Endometrial microvascular endothelial cells (primary cell): Measurements from ENCODE around the gene MEGF9. TPM values are rescaled to one million over a fixed set of nuclear protein-coding genes. Genes with fewer than 3 reads are reported as not detected.

Experiments
- in situ Hi-C: cut with HindIII; loops from 2 replicates; pipeline ENCODE4 v1.10.0; 2017; ENCODE audit warnings: low sequenced_read_pairs, low pct_unique_long_range_greater_than_20kb; ENCODE audit errors: inconsistent ontology term
- total RNA-seq: library from RNA; depleted of rRNA; stranded (reverse); fragments of >200 nt; gene quantifications from one replicate; pipeline ENCODE4 v1.2.3, GENCODE V29; 2015; ENCODE audit errors: inconsistent ontology term

Gene MEGF9
- total RNA-seq, 1 donor from 2014 or later: 10.3 TPM

DNA sequence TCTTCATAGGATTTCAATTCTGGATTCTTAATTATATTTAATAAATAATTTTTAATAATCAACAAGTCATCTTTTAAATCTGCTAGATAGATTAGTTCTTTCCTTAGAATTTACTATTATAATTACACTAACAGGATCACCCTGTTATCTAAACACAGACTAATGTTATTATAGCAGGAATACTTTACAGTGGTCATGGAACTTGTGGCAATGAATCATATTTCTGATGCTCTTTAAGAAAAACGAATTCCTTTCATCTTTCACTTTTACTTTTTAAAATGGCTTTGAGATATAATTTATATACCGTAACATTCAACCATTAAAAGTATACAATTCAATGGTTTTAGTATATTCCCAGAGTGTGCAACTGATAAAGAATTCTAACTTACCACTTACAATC, 104.6 kb downstream of the MEGF9 start:
- in situ Hi-C loops: no loop called here

- in situ Hi-C loops: no loop called here
Observed at GRCh38 chr9:120608421-120608820, 105.8 kb downstream of the MEGF9 start.

DNA sequence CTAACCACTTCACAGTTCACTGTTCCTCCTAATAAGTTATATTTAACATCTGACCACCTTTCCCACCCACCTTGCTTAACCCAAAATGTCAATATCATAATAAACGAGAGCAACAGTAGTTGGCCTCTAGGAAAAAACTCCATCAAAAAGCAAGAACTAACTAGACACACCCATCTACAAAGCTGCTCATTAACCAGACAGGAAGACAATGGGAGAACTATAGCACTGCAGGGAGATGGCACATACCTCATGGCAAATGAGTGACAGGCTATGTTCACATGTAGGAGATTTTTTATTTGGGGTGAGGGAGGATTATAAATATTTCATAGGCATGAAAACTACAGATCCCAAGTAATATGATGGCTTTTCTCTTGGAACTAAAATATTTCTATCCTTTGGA, 110.7 kb downstream of the MEGF9 start:
- in situ Hi-C loops: no loop called here

DNA sequence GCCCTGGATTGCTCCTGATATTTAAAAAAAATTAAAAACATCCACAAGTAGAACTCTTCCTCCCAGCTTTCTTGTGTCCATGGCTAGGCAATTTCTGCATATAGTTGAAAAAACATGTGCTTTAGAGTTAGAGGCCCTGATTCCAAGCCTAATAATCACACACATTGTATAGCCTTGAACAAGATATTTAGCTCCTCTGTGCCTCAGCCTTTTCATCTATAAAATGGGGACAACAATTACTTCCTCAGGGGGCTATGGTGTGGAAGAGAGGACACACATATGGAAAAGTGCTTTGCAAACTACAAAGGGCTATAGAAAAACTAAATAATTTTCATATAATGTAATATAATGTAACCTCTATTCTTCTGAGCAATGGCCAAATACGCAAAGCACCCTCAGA, 111.3 kb downstream of the MEGF9 start:
- in situ Hi-C loops: no loop called here

DNA sequence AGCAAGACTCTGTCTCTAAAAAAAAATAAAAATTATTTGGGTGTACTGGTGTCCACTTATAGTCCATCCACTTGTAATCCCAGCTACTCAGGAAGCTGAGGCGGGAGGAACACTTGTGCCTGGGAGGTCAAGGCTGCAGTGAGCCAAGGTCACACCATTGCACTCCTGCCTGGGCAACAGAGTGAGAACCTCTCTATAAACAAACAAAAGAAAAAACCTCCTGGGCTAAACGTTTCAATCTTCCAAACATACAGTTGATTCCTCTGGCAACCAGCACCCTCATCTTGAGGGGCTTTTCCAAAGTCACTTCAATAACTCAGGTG, 120.4 kb downstream of the MEGF9 start:
- in situ Hi-C loops: no loop called here

DNA sequence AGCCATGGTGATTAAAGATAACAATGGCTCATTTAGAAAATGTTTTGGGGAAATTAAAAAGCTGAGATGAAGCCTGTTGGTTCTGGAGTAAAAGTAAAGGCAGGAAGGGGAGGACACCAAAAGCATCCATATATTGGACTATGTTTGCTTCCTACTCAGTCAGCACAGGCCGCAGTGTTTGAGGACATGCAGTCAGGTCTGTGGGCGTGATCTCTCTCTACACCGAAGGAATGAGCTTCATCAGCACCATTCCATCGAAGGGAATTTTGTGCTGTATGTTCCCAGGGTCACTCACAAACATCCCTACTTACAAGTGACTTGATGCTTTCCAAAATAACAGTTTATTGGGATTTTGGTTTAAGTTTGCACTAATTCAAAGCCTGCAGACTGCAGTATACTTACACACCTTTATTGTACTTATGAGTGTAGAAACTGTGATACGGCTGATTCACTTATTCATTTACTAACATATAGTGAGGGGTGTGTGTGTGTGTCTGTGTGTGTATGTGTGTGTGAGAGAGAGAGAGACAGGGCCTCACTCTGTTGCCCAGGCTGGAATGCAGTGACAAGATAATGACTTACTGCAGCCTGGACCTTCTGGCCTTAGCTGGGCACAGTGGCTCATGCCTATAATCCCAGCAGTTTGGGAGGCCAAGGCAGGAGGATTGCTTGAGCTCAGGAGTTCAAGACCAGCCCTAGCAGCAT, 120.9 kb downstream of the MEGF9 start:
- in situ Hi-C loops: no loop called here

DNA sequence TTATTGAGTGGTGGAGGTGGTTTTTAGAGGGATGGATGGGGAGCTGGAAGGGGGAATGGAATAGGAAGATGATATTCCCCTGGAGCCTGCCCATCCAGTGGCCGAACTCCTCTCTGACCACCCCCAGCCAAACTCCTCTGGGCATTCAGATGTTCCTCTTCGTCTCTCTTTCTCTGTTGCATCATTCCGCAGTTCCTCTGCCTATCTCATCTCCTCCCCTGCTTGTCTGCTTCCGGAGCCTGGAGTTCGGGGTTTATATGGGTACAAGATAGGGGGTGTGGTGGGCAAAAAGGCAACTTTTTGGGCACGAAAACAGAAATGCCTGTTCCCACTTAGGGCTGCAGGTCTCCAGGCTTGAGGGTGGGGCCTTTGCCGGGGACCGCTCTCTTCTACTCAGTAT, 122.1 kb downstream of the MEGF9 start:
- in situ Hi-C loops: no loop called here

DNA sequence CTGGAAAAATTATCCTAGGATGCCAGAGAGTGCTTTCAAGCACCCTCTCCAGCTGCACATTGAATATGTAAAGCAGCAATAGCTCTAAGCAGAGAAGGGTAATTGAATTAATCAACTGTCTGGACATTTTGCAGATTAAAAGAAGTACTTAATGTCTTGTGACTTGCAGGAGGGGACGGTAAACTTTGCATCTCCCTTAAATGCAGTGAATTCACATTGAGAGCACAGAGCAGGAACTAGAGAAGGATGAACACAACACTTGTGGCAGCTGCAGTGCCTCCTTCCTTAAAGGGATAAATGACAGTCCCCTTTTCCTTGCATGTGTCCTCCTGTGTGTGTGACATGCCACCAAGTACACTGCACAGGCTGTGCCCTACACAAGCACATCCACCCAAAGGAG, 126.9 kb downstream of the MEGF9 start:
- in situ Hi-C loops: no loop called here

DNA sequence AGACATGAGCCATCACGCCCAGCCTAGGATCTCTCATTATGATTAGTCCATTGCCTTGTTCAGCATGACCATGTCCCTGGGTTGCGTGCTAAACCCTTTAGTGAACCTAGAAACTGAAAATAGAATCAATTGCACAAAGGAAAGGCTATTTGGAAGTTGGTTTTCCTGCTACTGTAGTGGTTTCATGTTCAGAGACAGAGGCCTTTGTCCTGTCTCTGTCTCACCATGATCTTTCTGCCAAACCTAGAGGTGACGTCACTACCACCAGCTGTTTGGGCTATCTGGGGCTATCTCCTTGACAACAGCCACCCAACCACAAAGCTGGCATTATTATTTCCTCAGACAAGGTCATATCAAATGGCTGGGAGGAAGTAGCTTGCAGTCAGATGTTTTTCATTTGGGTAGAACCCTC, 130.3 kb downstream of the MEGF9 start:
- in situ Hi-C loops: no loop called here

DNA sequence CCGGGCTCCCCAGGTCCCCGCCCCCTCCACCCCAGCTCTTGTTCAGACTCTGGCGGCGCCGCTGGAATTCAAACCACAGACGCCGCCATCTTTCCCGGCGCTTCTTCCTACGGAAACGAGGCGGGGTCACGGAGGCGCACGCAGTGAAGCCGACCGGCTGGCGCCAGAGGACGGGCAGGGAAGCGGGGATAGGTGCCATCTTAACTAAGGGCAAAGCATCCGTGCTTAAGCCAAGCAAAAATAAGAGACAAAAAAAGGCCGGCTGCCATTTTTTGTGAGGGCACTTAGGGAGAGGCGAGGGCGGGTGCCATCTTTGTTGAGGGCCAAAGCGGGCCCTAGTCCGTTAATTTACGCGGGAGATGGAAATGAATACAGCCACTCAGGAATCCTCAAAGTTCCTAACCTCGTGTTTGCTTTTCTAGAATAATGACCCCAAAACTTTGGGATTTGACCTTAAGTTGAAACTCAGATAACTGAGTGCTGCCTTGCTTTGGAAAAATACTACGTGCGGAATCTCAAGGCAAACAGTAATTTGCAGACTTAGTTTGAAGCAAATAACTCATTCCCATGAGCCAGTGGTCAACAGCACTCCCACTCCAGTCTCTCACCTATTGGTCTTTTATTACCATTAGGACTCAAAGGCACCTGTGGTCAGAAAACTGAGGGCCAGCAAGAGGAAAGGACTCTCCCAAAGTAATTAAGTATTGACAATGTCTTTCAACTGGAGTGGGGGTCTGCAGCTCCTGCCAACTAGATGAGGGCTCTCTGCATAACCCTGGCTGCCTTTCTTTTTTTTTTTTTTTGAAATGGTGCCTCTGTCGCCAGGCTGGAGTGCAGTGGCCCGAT, 134.0 kb downstream of the MEGF9 start, which contains the start of gene CDK5RAP2:
Gene CDK5RAP2 (minus strand): TSS at position 117 of the 846 bp plus-strand sequence. CDS start 189 bp downstream, outside the sequence.
- in situ Hi-C loops: no loop called here

DNA sequence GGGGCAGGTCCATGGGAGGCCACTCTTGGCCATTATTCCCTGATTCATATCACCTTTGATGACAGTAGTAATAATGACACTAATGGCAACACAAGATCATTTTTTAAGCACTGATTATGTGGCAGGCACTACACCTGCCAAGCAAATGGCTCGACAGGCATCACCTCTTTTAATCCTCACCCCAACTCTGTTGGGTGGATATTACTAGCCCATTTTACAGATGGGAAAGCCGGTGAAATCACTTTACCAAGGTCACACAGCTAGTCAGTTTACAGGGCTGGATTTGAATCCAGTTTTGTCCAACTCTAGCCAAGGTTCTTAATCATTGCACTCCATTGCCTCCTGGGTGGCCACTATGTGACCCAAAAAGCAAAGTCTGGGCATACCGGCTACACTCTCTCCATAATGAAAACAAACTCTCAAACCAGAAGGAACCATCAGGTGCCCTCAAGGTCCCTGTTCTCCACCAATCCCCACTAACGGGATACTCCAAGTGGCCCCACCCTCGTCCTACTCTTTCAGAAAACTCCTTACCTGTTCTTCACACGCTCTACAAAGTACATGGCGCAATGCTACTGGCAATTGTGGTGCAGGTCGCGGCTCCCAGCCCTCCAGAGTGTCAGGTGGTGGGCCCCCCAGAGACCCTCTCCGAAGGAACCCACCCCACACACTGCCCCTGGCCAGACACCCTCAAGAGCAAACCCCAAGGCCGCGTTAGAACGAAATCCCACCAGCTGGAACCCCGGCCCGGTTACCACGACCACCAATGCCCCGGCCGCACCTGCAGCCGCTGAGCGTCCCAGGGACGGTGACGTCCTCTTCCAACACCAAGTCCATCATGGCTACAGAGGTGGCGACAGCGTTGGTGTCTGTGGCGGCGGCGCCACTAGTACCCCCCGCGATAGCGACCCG, 134.9 kb downstream of the MEGF9 start:
- in situ Hi-C loops: no loop called here

DNA sequence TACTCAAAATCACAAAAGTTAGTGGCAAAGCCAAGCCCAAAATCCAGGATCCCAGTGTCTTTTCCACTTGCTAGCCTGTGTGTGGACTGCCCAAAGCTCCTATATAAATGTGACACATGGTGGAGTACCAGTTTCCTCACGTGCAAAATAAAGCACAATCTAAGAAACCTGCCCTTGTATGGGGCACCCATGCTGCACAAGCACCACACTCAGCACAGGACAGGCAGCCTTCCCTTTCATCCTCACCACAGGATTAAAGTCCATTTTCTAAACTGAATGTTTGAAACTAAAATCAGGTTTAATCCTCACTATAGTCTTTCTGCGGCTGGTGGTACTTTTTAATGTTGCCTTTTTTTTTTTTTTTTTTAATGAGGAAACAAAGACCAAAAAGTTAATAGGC, 139.8 kb downstream of the MEGF9 start:
- in situ Hi-C loops: no loop called here

DNA sequence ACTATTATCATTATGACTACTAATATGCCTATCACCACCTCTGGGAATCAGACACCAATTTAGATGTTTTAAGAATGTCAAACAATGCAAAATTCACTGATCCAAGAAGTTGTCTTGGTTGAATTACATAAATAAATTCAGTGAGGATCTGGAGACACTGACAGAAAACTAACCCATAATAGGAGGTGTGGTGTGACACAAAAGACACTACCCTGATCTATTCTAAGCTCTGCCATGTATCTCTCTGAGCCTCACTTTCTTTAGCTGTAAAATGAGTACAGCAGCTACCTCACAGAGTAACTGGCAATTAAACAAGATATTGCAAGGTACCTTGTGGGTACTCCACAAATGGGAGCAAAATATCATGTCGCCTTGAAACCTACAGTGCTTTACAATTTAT, 141.8 kb downstream of the MEGF9 start:
- in situ Hi-C loops: no loop called here

- in situ Hi-C loops: no loop called here
Observed at GRCh38 chr9:120571443-120572257, 142.6 kb downstream of the MEGF9 start.

- in situ Hi-C loops: no loop called here
Observed at GRCh38 chr9:120570296-120570695, 144.0 kb downstream of the MEGF9 start.

DNA sequence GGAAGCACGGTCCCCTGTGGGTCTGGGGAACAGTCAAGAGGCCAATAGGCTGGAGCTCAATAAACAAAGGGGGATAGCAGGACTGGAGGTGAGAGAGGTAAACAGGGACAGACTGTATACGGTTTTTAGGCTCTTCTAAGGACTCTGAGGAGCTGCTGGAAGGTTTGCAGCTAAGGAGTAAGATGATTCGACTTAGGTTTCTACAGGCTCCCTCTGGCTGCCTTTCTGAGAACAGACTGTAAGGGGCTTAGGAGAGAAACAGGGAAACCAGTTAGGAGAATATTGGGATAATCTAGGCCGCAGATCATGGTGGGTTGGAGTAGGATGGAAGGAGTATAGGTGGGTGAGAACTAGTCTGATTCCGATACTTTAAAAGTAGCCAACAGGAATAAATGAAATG, 144.7 kb downstream of the MEGF9 start:
- in situ Hi-C loops: no loop called here

DNA sequence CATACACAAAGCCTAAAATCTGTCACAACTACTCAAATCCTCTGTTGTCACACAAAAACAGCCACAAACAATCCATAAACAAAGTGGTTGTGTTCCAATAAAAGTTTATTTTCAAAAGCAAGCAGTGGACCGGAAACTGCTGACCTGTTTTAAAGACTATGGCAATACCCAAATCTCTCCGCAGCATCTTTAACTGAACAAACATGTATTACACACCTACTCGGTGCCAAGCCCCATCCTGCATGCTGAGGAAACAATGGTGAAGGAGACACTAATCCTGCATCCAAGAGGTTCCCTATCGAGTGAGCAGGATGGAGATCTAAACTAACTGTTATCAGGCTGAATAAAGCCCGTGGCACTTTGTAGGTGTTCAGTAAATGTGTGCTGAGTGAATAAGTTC, 145.5 kb downstream of the MEGF9 start:
- in situ Hi-C loops: no loop called here

- in situ Hi-C loops: no loop called here
Observed at GRCh38 chr9:120567874-120568273, 146.4 kb downstream of the MEGF9 start.

- in situ Hi-C loops: no loop called here
Observed at GRCh38 chr9:120567081-120567480, 147.2 kb downstream of the MEGF9 start.
